Measurements from ENCODE around the gene HOXD4.

The HOXD4 gene

GRCh38 chr2:176151442-176152287 lies at the start of gene HOXD4:
TSS of gene HOXD4 (plus strand) at chr2:176151550. CDS start at chr2:176151634, 84 bp downstream.
- no peak for DNase-seq

GRCh38 chr2:176101842-176102241 lies 49.5 kb upstream of the HOXD4 start:
- DNase-seq: no peak

- DNase-seq: no peak
Observed at GRCh38 chr2:176102309-176102866, 49.0 kb upstream of the HOXD4 start.

GRCh38 chr2:176103194-176103593 lies 48.2 kb upstream of the HOXD4 start:
- DNase-seq: no peak

- DNase-seq: no peak
Observed at GRCh38 chr2:176103742-176104315, 47.5 kb upstream of the HOXD4 start.

- no peak for DNase-seq
Observed at GRCh38 chr2:176104316-176105077, 46.9 kb upstream of the HOXD4 start.

- no peak for DNase-seq
Observed at GRCh38 chr2:176105078-176105729, 46.1 kb upstream of the HOXD4 start.

GRCh38 chr2:176105730-176106580 lies 45.4 kb upstream of the HOXD4 start:
- no peak for DNase-seq

- DNase-seq: no peak
Observed at GRCh38 chr2:176106581-176107539, 44.5 kb upstream of the HOXD4 start, which contains the start of gene HOXD11. TSS of gene HOXD11 (plus strand) at chr2:176107280. CDS start at chr2:176107356, 76 bp downstream.

- no peak for DNase-seq
Observed at GRCh38 chr2:176107731-176108181, 43.6 kb upstream of the HOXD4 start.

- DNase-seq: no peak
Observed at GRCh38 chr2:176109192-176109901, 42.0 kb upstream of the HOXD4 start.

GRCh38 chr2:176109946-176110345 lies 41.4 kb upstream of the HOXD4 start:
- DNase-seq: no peak

- DNase-seq: no peak
Observed at GRCh38 chr2:176110415-176111308, 40.7 kb upstream of the HOXD4 start.

GRCh38 chr2:176111309-176111663 lies 40.1 kb upstream of the HOXD4 start:
- DNase-seq: no peak

- DNase-seq: no peak
Observed at GRCh38 chr2:176111846-176112374, 39.4 kb upstream of the HOXD4 start.

- no peak for DNase-seq
Observed at GRCh38 chr2:176112375-176113302, 38.7 kb upstream of the HOXD4 start.
